Adrenal gland (tissue), 12 donors: ENCODE data around the gene TNS1. TPM values are rescaled to one million over a fixed set of nuclear protein-coding genes. Genes with fewer than 3 reads are reported as not detected.

Source experiments
- DNase-seq, 7 donors: peaks; one replicate each; pipeline ENCODE4 v3.0.0-alpha.2; 2019 to 2020
- H3K27ac ChIP-seq, 5 donors: fragments of 200-600 bp; sonication (generic) in 4 of 5; 1 replicate in 3 of 5; 2 replicates in 2 of 5; pipeline versions ENCODE4 v1.5.1 to v1.8.0; 2016 to 2020; ENCODE audit warnings: mild to moderate bottlenecking in 1 of 5
- H3K27me3 ChIP-seq: fragments of 200-600 bp; 2 replicates; pipeline ENCODE4 v1.8.0; 2021
- H3K36me3 ChIP-seq, 2 donors: fragments of 200-600 bp; replicated peaks in 1 of 2; 1 replicate in 1 of 2; 2 replicates in 1 of 2; pipeline versions ENCODE4 v1.5.1 to v1.8.0; 2018 to 2022
- H3K4me1 ChIP-seq, 2 donors: fragments of 200-600 bp; replicated peaks in 1 of 2; 1 replicate in 1 of 2; 2 replicates in 1 of 2; pipeline versions ENCODE4 v1.5.1 to v1.8.0; 2018 to 2021
- H3K4me3 ChIP-seq, 4 donors: fragments of 200-600 bp; sonication (generic) in 3 of 4; one replicate each; pipeline ENCODE4 v1.5.1; 2016 to 2018
- H3K9me3 ChIP-seq, 3 donors: fragments of 200-600 bp; sonication (generic) in 1 of 3; replicated peaks in 1 of 3; 1 replicate in 2 of 3; 2 replicates in 1 of 3; pipeline versions ENCODE4 v1.5.1 to v1.8.0; 2016 to 2021
- POLR2A ChIP-seq, 2 donors: fragments of 450-650 bp; IDR thresholded peaks; one replicate each; pipeline ENCODE4 v1.6.1; 2017; ENCODE audit warnings: antibody characterized with exemption in 2 of 2, mild to moderate bottlenecking in 2 of 2, moderate library complexity in 1 of 2
- WGBS, 4 donors: extraction: QIAGEN DNeasy Blood & Tissue Kit in 2 of 4; methylation state at CpG; one replicate each; pipeline versions ENCODE4 v1.1.5 to v1.1.7; 2013 to 2017; 5-methylcytosine and 5-hydroxymethylcytosine counted together
- intact Hi-C, 2 donors: fragments of 100-400 bp; cut with DNase I; formaldehyde crosslinking; loops; one replicate each; pipeline versions ENCODE4 v1.14.1 to v1.15.0; 2022 to 2023
- polyA plus RNA-seq, 3 donors: library from polyadenylated mRNA; stranded (reverse); fragments of 200-250 nt in 2 of 3; fragments of 350-450 nt in 1 of 3; fragmentation: Illumina TruSeq in 1 of 3; extraction: RNeasy Lipid Tissue Mini Kit (QIAGEN cat#74804) in 1 of 3; gene quantifications; one replicate each; pipeline ENCODE4 v1.2.3, GENCODE V29; 2013 to 2014
- total RNA-seq, 9 donors: library from RNA; depleted of rRNA in 4 of 9; stranded (reverse); fragments of >200 nt in 4 of 9; fragments of 120-200 nt in 1 of 9; fragmentation: NEBNext Ultra II Directional in 1 of 9; extraction: Animal tissue kit (Norgen Biotek cat#: 25700) in 1 of 9; gene quantifications; one replicate each; pipeline versions ENCODE4 v1.1.0 to v1.2.4, GENCODE V29; 2013 to 2023
- TF ChIP-seq, protein P1 (sequence below), 6 experiments: fragments of 450-650 bp in 4 of 6; fragments of 200-600 bp in 2 of 6; sonication (generic) in 1 of 6; IDR thresholded peaks; 1 replicate in 5 of 6; 2 replicates in 1 of 6; pipeline versions ENCODE4 v1.5.1 to v1.8.0; 2016 to 2021; ENCODE audit warnings: antibody characterized with exemption in 6 of 6, mild to moderate bottlenecking in 2 of 6, moderate library complexity in 1 of 6
- donor health status: healthy with polysubstance abuse.
- donor health status: Bipolar disorder and iron deficiency.
- donor health status: DM: yes; HTN: yes; CAD: no.
- donor health status: DM: no; HTN: no; CAD: no.
- donor health status: DM: no; HTN: no; CAD: no.
- donor health status: DM: yes; HTN: yes; CAD: no.

TNS1 gene
- total and polyA plus RNA-seq, 12 donors: 34.1 to 341 (median 252) TPM

DNA sequence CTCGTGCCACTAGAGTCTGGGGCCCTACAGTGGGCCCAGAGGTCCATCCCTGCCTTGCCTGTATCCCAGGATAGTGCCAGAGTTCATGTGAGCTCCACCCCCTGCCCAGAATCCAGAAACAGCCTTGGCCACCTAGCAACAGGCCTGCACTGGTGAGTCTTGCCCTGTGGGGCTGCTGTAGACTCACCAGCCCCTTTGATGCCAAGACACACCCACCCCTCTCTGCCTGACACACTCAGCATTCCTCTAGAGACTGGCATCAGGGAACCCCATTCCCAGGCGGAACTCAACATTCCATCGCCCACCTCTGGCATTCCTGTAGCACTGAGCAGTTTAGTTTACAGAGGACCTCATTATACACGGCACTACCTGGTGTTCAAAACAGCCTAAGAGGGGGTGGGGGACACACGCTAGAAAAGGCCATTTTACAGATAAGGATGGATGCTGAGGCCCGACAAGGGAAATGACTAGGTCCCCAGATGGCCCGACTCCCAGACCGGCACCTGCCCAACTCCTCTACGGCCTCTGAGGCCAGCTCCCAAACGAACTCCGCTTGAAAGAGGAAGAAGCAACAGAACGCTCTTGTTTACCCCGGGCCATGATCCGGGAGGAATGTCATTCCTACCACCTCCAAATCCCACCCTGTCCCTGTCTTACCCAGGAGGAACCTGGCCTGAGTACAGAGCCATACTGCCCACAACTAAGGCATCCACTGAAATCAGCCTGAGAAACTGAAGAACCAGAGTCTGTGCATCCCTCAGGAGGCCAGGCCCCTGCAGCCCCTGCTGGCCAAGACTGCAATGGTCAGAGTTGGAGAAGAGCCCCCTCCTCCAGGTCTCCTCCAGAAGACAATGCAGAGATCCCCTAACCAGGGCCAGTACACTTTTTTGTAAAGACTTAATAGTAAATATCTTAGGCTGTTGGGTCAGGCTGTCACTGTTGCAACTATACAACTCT, 180.2 kb downstream of the TNS1 start:
- Histone ChIP-seq H3K4me1 (peaks cover 8 to 39% of the 10 kb centered on the region in 2 donors), H3K36me3 (peaks cover 0 to 58% of the 10 kb centered on the region in 2 donors), H3K27me3 (no peaks in the 10 kb centered on the region), H3K27ac (peak overlapping the region in 3 of 5 donors; percentile 12 to 90 (median 52)), H3K4me3 (no peak overlapping the region), H3K9me3 (no peaks in the 10 kb centered on the region)
- intact Hi-C loops: no loop called here
- TF ChIP-seq, protein P1, sequence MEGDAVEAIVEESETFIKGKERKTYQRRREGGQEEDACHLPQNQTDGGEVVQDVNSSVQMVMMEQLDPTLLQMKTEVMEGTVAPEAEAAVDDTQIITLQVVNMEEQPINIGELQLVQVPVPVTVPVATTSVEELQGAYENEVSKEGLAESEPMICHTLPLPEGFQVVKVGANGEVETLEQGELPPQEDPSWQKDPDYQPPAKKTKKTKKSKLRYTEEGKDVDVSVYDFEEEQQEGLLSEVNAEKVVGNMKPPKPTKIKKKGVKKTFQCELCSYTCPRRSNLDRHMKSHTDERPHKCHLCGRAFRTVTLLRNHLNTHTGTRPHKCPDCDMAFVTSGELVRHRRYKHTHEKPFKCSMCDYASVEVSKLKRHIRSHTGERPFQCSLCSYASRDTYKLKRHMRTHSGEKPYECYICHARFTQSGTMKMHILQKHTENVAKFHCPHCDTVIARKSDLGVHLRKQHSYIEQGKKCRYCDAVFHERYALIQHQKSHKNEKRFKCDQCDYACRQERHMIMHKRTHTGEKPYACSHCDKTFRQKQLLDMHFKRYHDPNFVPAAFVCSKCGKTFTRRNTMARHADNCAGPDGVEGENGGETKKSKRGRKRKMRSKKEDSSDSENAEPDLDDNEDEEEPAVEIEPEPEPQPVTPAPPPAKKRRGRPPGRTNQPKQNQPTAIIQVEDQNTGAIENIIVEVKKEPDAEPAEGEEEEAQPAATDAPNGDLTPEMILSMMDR (IDR thresholded peaks at IDR 0.05): no peak
- no peak for TF ChIP-seq POLR2A (IDR thresholded peaks at IDR 0.05)
- 69 to 75% (median 74%) methylated on average over 5 to 14 of the region's 14 CpGs for WGBS, 4 donors
- peak in 5 of 7 donors; percentile 65 to 77 (median 68) for DNase-seq

DNA sequence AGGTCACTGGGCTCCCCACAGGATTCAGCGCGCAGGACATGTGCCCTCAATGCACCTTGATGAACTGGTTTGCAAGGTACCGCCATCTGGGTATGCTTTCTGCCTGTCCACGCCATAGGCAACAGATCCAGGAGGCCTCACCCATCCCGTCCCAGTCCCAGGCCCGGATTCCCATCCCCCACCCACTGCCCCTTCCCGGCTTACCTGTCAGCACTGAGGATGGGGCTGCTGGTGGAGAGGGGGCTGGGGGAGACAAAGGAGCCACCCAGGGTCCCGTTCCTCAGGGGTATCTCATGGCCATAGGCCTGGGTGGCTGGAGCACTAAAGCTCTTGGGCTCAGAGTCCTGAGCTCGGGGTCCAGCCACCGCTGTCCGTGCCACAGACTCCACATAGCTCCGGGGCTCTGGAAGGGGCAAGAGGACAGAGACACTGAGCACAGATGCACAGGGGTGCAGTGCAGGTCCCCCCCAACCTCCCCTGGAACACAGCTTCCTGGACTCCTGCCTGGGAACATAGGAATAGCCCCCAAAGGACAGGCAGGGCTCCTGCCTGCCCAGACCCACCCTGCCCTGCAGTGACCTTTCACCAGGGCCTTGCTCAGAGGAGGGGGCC, 181.2 kb downstream of the TNS1 start:
- intact Hi-C loops: no loop called here
- TF ChIP-seq POLR2A (IDR thresholded peaks at IDR 0.05): no peak
- TF ChIP-seq, protein P1 (IDR thresholded peaks at IDR 0.05): no peak
- Histone ChIP-seq H3K4me3 (no peak overlapping the region), H3K27me3 (no peaks in the 10 kb centered on the region), H3K36me3 (peaks cover 0 to 62% of the 10 kb centered on the region in 2 donors), H3K27ac (peak overlapping the region in 4 of 5 donors; percentile 5 to 90 (median 32)), H3K4me1 (peaks cover 5 to 39% of the 10 kb centered on the region in 2 donors), H3K9me3 (no peaks in the 10 kb centered on the region)
- DNase-seq: no peak
- WGBS, 4 donors: 90 to 93% (median 92%) methylated on average over 5 to 12 of the region's 12 CpGs

DNA sequence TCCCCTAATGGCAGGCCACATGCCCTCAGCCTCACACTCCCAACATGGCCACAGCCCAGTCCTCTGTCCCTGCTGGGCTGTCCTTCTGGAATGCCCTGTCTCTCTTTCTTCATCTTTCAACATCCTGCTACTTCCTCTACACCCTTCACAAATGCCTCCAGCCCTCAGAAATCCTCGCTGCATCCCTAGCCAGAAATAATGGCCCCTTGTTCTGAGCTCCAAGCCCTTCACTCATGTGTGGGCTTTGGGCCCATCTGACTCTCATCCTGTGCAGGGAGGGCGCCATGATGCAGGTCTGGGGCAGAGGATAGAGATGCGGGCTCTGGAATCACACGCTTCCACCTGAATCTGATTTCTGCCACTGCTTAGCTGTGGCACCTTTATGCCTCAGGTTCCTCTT, 181.9 kb downstream of the TNS1 start:
- WGBS, 4 donors: 89 to 95% (median 95%) methylated on average over 4 of the region's 4 CpGs
- H3K27ac ChIP-seq: peak overlapping the region in 2 of 5 donors; percentile 35 to 90
- no peaks in the 10 kb centered on the region for H3K9me3 ChIP-seq
- H3K4me3 ChIP-seq: no peak overlapping the region
- TF ChIP-seq, protein P1 (IDR thresholded peaks at IDR 0.05): no peak
- TF ChIP-seq POLR2A (IDR thresholded peaks at IDR 0.05): no peak
- H3K4me1 ChIP-seq: peaks cover 10 to 45% of the 10 kb centered on the region in 2 donors
- H3K36me3 ChIP-seq: peaks cover 0 to 64% of the 10 kb centered on the region in 2 donors
- no peaks in the 10 kb centered on the region for H3K27me3 ChIP-seq
- intact Hi-C loops: no loop called here
- DNase-seq: no peak

DNA sequence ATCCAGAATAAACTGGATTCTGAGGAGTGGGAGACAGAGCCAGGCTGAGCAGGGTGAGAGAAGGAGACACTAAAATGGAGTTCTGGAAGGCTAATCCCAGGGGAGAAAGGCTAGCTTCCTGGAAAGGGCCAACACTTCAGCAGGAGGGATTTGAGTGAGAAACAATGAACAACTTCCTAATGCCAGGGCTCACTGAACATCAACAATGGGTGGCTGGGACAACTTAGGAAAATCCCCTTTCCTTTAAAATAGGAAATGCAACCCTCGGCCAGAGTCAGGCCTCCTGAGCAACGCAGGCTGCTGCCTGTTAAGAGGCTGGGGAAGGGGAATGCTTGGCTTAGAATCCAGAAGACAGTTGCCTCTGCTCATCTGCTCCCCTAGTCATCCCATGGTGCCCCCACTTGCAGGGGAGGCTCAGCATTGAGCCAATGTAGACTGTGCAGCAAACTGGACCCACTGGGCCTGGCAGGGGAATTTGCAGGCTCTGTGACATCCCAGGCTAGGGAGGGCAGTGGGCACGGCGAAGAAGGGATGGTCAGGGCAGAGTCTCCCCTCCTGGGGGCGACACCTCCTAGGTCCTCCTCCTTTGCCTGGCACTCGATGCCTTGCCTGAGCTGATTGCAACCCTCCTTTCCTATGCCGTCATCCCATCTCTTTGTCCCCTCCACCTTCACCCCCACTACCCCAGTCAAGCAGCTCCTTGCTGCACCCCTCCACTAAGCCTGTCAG, 182.5 kb downstream of the TNS1 start:
- intact Hi-C loops: no loop called here
- H3K27ac ChIP-seq: peak overlapping the region in 3 of 5 donors; percentile 9 to 90 (median 35)
- TF ChIP-seq, protein P1 (IDR thresholded peaks at IDR 0.05): no peak
- no peak for TF ChIP-seq POLR2A (IDR thresholded peaks at IDR 0.05)
- no peak for DNase-seq
- peaks cover 0 to 71% of the 10 kb centered on the region in 2 donors for H3K36me3 ChIP-seq
- 69 to 84% (median 76%) methylated on average over 3 to 7 of the region's 7 CpGs for WGBS, 4 donors
- no peaks in the 10 kb centered on the region for H3K9me3 ChIP-seq
- peaks cover 10 to 50% of the 10 kb centered on the region in 2 donors for H3K4me1 ChIP-seq
- H3K27me3 ChIP-seq: no peaks in the 10 kb centered on the region
- no peak overlapping the region for H3K4me3 ChIP-seq
